ENCODE results near the gene ORM1.

The ORM1 gene

DNA sequence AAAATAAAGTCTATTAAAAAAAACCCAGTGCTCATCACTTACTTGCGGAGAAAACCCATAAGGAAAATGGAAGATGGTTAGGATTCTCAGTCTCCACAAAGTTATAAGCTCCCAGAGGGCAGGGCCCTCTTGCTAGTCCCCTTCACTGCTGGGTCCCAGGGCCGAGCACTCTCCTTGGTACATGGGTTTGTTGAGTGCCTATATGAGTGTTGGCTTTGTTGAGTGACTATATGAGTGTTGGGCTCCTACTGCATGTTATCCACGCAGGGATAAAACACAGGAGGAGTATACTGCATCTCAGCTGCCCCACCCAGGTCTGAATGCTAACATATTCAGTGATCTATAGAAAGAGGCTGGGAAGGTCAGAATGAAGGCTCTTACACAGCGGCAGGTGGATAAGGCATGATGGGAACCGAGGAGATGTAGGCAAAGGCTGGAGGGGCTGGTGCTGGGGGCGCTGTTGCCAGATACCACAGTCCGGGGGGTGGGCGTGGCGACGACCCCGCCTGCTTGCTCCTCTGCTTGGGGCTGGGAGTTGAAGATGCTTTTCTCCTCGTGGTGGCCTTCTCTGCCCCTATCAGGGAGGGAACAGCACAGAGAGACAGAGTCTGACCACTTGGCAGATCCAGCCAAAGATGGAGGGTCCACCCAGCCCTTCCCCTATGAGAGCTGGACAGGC is 18.4 kb downstream of the ORM1 start:
- Histone ChIP-seq H3K27me3 (ENCODE audit: insufficient read depth, poor library complexity, severe bottlenecking) (no peaks in the 10 kb centered on the region), H3K27ac (replicated peaks) (peak overlapping the region; percentile 12), H3K4me3 (replicated peaks; ENCODE audit: insufficient read depth, low read length) (no peak overlapping the region)
- DNase-seq (ENCODE audit: low read depth in 1 of 2, low spot score in 1 of 2), result no peak
- TF ChIP-seq, protein P1, sequence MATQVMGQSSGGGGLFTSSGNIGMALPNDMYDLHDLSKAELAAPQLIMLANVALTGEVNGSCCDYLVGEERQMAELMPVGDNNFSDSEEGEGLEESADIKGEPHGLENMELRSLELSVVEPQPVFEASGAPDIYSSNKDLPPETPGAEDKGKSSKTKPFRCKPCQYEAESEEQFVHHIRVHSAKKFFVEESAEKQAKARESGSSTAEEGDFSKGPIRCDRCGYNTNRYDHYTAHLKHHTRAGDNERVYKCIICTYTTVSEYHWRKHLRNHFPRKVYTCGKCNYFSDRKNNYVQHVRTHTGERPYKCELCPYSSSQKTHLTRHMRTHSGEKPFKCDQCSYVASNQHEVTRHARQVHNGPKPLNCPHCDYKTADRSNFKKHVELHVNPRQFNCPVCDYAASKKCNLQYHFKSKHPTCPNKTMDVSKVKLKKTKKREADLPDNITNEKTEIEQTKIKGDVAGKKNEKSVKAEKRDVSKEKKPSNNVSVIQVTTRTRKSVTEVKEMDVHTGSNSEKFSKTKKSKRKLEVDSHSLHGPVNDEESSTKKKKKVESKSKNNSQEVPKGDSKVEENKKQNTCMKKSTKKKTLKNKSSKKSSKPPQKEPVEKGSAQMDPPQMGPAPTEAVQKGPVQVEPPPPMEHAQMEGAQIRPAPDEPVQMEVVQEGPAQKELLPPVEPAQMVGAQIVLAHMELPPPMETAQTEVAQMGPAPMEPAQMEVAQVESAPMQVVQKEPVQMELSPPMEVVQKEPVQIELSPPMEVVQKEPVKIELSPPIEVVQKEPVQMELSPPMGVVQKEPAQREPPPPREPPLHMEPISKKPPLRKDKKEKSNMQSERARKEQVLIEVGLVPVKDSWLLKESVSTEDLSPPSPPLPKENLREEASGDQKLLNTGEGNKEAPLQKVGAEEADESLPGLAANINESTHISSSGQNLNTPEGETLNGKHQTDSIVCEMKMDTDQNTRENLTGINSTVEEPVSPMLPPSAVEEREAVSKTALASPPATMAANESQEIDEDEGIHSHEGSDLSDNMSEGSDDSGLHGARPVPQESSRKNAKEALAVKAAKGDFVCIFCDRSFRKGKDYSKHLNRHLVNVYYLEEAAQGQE (IDR thresholded peaks at IDR 0.05; ENCODE audit: insufficient replicate concordance, low read depth), result no peak
- TF ChIP-seq CTCF (IDR thresholded peaks at IDR 0.05; ENCODE audit: insufficient read depth, low read length) (no peak), GABPA (IDR thresholded peaks at IDR 0.05; ENCODE audit: low read depth) (no peak), POLR2AphosphoS5 (IDR thresholded peaks at IDR 0.05; ENCODE audit: low read depth) (no peak), SPI1 (IDR thresholded peaks at IDR 0.05; ENCODE audit: borderline replicate concordance, low read depth) (no peak)

- no peak for DNase-seq (ENCODE audit: low read depth in 1 of 2, low spot score in 1 of 2)
- Histone ChIP-seq H3K4me3 (replicated peaks; ENCODE audit: insufficient read depth, low read length) (no peak overlapping the region), H3K27ac (replicated peaks) (peak overlapping the region; percentile 12; the same call in 1 of the 2 replicates), H3K27me3 (ENCODE audit: insufficient read depth, poor library complexity, severe bottlenecking) (no peaks in the 10 kb centered on the region)
- TF ChIP-seq CTCF (IDR thresholded peaks at IDR 0.05; ENCODE audit: insufficient read depth, low read length) (no peak), POLR2AphosphoS5 (IDR thresholded peaks at IDR 0.05; ENCODE audit: low read depth) (no peak)
Observed at GRCh38 chr9:114341991-114342390, 19.1 kb downstream of the ORM1 start.

DNA sequence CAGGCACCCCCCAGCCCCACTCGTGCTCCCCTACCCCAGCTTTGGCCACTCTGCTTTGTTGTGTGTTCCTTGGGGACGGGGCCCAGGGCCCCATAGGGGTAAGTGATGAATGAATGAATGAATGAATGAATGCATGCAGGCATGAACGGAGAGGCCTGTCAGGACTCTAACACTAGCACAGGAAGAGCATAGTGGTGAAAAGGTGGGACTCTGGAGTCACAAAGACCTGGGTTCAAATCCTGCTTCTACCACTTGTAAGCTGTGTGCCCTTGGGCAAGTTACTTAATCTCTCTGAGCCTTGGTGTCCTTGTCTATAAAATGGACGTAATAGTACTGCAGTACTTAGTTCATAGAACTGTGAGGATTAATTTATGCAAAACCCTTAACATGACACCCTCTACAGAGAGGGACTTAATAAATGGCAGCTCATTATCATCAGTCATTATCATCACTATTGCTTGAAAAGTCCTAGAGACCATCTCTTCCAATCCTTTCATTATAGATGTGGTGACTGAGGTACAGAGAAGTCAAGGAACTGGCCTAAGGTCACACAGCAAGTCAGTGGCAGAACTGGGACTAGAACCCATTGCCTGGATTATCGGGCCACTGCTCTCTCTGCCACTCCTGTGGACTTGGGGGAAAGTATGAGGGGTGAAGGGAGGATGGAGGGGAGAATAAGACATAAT is 20.0 kb downstream of the ORM1 start:
- H3K27ac ChIP-seq (replicated peaks), result no peak overlapping the region
- no peak for TF ChIP-seq POLR2AphosphoS5 (IDR thresholded peaks at IDR 0.05; ENCODE audit: low read depth)
- TF ChIP-seq SPI1 (IDR thresholded peaks at IDR 0.05; ENCODE audit: borderline replicate concordance, low read depth), result no peak
- TF ChIP-seq, protein P1 (IDR thresholded peaks at IDR 0.05; ENCODE audit: insufficient replicate concordance, low read depth), result no peak
- no peak for TF ChIP-seq GABPA (IDR thresholded peaks at IDR 0.05; ENCODE audit: low read depth)
- no peak for DNase-seq (ENCODE audit: low read depth in 1 of 2, low spot score in 1 of 2)
- no peaks in the 10 kb centered on the region for H3K27me3 ChIP-seq (ENCODE audit: insufficient read depth, poor library complexity, severe bottlenecking)
- no peak overlapping the region for H3K4me3 ChIP-seq (replicated peaks; ENCODE audit: insufficient read depth, low read length)

DNA sequence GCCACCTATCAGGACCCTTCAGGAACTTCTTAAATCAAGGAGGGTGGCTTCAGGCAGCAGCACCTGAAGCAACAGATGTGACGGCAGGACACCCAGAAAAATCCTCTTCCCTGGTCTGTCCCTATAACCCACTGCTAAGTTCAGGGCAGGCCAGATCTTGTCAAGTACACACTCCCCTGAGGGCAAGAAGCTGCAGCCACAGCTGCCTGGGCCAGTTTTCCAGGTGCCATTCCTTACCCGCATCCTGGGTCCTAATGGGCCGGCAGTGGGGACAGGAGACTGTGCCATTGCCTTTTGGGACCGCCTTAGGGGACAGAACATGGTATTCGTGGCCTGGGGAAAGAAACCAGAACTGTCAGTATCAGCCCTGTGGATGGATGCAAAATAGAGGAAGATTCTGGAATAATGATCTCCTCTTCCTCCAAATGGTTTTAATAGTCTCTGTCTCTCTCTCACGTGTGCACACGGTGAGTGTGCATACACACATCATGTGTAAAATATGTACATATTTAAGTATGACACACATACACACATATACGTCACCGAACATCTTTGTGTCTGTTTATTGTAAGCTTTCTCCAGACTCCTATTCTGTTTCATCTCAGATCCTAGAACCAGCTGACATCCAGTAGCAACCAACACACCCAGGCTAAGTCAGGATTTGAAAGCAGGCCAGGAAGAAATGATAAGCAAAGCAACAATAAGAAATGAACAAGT is 20.7 kb downstream of the ORM1 start:
- no peak for TF ChIP-seq CTCF (IDR thresholded peaks at IDR 0.05; ENCODE audit: insufficient read depth, low read length)
- TF ChIP-seq, protein P1 (IDR thresholded peaks at IDR 0.05; ENCODE audit: insufficient replicate concordance, low read depth), result no peak
- no peak for TF ChIP-seq GABPA (IDR thresholded peaks at IDR 0.05; ENCODE audit: low read depth)
- TF ChIP-seq SPI1 (IDR thresholded peaks at IDR 0.05; ENCODE audit: borderline replicate concordance, low read depth), result no peak
- no peak for TF ChIP-seq POLR2AphosphoS5 (IDR thresholded peaks at IDR 0.05; ENCODE audit: low read depth)
- no peak overlapping the region for H3K4me3 ChIP-seq (replicated peaks; ENCODE audit: insufficient read depth, low read length)
- H3K27ac ChIP-seq (replicated peaks), result no peak overlapping the region
- H3K27me3 ChIP-seq (ENCODE audit: insufficient read depth, poor library complexity, severe bottlenecking), result no peaks in the 10 kb centered on the region
- DNase-seq (ENCODE audit: low read depth in 1 of 2, low spot score in 1 of 2), result no peak

All from HL-60 (cell line).